Superior temporal gyrus (tissue), 1 donor: ENCODE data around the gene RAP2B.
A peak's percentile ranks its signal among the peaks of the same experiment; 100 is the strongest.

ENCODE experiments used
- DNase-seq: peaks from one replicate; pipeline ENCODE4 v3.0.0-alpha.2; 2016; ENCODE audit errors: extremely low spot score

RAP2B gene

DNA sequence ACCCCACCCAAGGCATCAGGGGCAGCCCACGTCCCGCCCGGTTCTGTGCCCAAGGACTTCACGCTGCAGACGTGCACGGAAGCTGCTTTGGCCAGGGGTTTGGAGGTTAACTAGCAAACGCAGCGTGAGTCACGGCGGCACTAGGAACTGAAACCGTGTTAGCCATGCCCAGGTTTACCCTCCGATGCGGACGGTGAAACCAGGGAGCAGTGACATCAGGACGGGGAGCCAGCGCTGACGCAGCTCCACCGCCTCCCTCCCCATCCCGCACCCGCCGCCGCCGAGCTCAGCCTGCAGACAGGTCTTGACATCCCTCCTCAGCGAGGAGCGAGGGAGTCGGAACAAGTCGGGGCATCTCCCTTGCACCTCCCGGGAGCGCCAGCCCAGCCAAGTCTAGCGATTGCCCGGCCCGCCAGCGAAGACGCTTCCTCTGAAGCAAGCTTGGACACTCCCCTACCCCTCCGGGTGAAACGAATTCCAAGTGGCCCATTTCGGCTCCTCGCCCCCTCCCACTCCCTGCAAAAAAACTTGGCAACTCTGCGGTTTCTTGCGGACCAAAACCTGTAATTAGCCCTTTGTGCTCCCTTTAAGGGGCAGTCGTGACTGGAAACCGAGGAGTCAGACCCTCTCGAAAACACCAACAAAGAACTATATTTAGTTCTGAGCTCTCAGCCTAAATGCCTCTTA lies 1.4 kb upstream of the RAP2B start:
- DNase-seq, result no peak

- peak; percentile 95 for DNase-seq
Measured at GRCh38 chr3:153161138-153161713, 800 bp upstream of the RAP2B start.

GRCh38 chr3:153162513-153163392 lies 727 bp downstream of the RAP2B start:
- DNase-seq, result peak; percentile 50

- peak; percentile 28 for DNase-seq
Measured at GRCh38 chr3:153163393-153163724, 1.3 kb downstream of the RAP2B start.

- peak; percentile 22 for DNase-seq
Measured at GRCh38 chr3:153163756-153164550, 1.9 kb downstream of the RAP2B start.

GRCh38 chr3:153165261-153165681 lies 3.2 kb downstream of the RAP2B start:
- peak; percentile 29 for DNase-seq

GRCh38 chr3:153166206-153166605 lies 4.2 kb downstream of the RAP2B start:
- DNase-seq, result no peak

- no peak for DNase-seq
Measured at GRCh38 chr3:153166796-153167195, 4.8 kb downstream of the RAP2B start.

DNA sequence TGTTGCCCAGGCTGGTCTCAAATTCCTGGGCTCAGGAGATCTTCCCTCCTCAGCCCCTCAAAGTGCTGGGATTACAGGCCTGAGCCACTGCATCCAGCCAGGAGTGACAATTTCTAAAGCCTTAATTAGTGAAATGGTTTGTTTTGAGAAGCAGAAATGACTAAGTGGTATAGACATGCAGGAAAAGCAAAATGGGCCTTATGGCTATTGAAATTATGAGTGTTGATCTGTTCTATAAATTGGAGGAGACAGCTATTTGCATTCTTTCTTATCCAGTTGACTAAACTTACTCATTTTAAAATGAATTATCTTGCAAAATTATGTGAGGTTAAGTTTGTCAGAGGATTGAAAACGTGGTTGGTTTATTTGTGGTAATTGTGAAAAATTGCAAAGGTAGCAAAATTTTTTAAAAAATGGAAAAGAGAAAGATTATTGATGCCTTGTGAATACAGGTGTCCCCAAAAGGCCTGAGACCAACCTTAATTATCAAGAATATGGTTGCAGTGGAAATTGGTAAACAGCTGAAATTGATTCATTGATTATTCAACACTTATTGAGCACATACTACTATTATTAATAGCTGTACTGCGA lies 7.9 kb downstream of the RAP2B start:
- DNase-seq, result no peak

DNA sequence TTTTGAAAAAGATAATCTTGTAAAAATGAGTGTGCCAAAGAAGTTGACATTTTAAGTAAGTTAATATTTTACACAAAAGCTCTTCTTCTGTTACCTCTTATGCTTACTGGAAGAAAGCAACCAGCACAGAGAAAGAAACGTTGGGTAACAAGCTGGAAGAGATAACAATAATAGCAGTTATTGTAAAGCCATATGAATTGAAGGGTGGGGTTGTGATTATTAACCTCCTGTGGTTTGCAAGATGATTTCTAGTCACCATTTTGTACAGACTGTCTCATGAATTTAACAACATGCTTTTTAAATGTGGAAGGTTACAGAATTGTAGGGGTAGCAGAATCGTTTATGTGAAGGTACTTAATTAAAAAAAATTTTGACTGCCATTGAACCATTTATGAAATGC lies 9.2 kb downstream of the RAP2B start:
- DNase-seq, result no peak

- DNase-seq, result no peak
Measured at GRCh38 chr3:153171918-153172317, 9.9 kb downstream of the RAP2B start.

- no peak for DNase-seq
Measured at GRCh38 chr3:153172796-153173757, 11.1 kb downstream of the RAP2B start.

GRCh38 chr3:153173758-153174516 lies 11.9 kb downstream of the RAP2B start:
- no peak for DNase-seq

- DNase-seq, result no peak
Measured at GRCh38 chr3:153176197-153176596, 14.2 kb downstream of the RAP2B start.

DNA sequence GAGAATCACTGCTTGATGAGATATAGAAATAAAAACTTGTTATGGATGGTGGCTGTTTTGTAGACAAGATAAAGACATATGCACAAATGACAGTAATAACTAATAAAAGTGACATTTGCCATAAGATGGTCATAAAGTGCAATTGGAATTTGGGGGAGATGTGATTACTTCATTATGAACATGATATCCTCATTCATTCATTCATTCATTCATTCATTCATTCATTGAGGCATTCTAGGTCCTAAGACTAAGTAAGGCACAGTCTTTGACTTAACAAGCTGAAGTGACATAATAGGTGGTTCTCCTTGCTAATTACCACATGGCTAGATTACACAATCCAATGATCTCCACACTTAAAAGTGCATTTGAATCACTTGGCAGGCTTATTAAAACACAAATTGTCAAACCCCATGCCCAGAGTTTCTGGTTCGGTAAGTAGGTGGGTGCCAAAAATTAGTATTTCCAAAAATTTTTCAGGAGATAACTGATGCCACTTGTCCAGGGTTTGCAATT lies 18.9 kb downstream of the RAP2B start:
- no peak for DNase-seq

DNA sequence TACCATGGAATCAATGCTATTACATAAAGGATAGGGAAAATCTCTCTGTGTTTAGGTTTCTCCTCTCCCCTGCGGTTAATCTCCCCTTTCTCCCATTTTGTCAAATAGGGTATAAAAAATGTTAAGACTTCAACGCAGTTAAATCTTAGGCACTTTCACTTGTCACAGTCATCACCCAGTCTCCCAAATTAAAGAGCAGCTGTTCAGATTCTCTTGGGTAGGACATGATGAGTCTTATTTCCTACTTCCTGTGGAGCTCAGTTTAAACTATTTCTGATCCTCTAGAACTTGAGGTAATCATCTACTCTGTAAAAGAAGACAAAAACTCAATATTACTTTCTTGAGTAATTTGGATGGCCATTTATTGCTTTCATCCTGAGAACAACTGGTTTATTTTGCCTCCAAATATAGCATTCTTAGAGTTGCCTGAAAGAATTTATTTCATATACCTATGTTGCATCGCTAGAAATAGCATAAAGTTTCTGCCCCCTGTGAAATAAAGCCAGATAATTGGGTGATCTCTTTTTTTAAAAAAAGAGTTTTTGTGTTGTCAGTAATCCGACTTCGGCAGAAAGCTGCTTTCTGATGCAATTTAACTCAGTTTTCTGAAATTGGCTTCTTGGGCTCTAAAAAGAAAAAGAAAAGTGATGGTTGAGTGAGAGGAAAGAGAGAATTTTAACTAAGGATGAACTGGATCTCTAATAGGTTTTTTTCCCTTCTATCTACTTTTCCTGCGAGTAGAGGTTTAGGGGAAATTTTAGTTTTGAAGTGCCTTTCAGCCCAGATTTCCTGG lies 20.7 kb downstream of the RAP2B start:
- no peak for DNase-seq

DNA sequence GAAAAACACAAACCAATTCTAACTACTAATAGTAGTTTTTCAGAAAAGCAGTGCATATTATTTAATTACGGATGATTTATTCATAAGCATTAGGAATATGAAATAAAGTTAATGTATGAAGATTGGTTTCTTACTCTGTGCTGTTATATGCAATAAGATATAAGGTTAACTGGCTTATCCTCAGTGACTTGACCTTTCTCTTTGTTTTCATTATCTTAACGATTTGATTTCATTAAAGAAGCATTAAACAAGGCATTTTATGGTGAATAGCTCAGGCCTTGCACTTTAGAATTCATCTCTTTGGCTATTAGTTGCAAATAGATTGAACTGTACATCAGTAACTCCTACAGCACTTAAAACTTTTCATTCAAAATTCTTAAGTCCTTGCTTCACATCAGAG lies 28.9 kb downstream of the RAP2B start:
- DNase-seq, result no peak

GRCh38 chr3:153192327-153192726 lies 30.3 kb downstream of the RAP2B start:
- DNase-seq, result no peak
